Measurements from ENCODE around the gene MPP4. TPM values are rescaled to one million over a fixed set of nuclear protein-coding genes. Genes with fewer than 3 reads are reported as not detected.

Gene MPP4
- total RNA-seq, 1 experiment from 2014 or later, result not detected

GRCh38 chr2:201680743-201681142 is 17.7 kb downstream of the MPP4 start:
- Mint-ChIP-seq H3K4me1 (peaks cover 1 to 2% of the 10 kb centered on the region in 2 experiments), H3K27me3 (ENCODE audit: low read depth) (peaks cover 3% of the 10 kb centered on the region), H3K27ac (no peak overlapping the region), H3K9me3 (no peaks in the 10 kb centered on the region), H3K4me3 (no peak overlapping the region), H3K36me3 (ENCODE audit: insufficient read depth in 1 of 3, low read depth in 3 of 3) (no peaks in the 10 kb centered on the region)
- no peak overlapping the region for H3T11ph ChIP-seq (ENCODE audit: low read length)
- no peak overlapping the region for H3K14ac ChIP-seq (ENCODE audit: insufficient read depth, low read length)
- no peak overlapping the region for H2BK20ac ChIP-seq (ENCODE audit: low read depth, low read length, poor library complexity, severe bottlenecking)
- H3K18ac ChIP-seq (ENCODE audit: insufficient read length, low read depth, low read length), result no peak overlapping the region
- H3K4me1 ChIP-seq (ENCODE audit: insufficient read depth, low read length), result peaks cover 2% of the 10 kb centered on the region; the same call in 1 of the 2 replicates
- H3K9me3 ChIP-seq (ENCODE audit: control insufficient read depth, low read depth, low read length), result no peaks in the 10 kb centered on the region
- H3K56ac ChIP-seq (ENCODE audit: insufficient read length, low read depth, low read length), result no peak overlapping the region
- no peak overlapping the region for H3K27ac ChIP-seq (ENCODE audit: insufficient read length, low read depth, low read length)
- no peak overlapping the region for H3K9ac ChIP-seq (ENCODE audit: extremely low read depth, insufficient read length, low read length)
- no peak overlapping the region for H3K4me2 ChIP-seq (ENCODE audit: insufficient read depth, insufficient read length, low read length)
- no peaks in the 10 kb centered on the region for H3K79me2 ChIP-seq (ENCODE audit: insufficient read depth, low read length)
- DNase-seq, result peak; percentile 82
- no CpG with 5 or more reads among the region's 9 CpGs for WGBS (ENCODE audit: extremely low coverage, insufficient read length, low lambda C conversion rate)
- H2AK5ac ChIP-seq (ENCODE audit: insufficient read length, low read length), result no peak overlapping the region
- H4K8ac ChIP-seq (replicated peaks; ENCODE audit: insufficient read length, low read depth, low read length), result no peak overlapping the region
- H2BK15ac ChIP-seq (ENCODE audit: low read depth, low read length), result no peak overlapping the region
- H2BK120ac ChIP-seq (ENCODE audit: low read depth, low read length, poor library complexity, severe bottlenecking), result no peak overlapping the region
- H3K27me3 ChIP-seq (ENCODE audit: insufficient read depth, low read length), result no peaks in the 10 kb centered on the region
- no peak overlapping the region for H4K91ac ChIP-seq (ENCODE audit: insufficient read length, low read depth, low read length)
- H3K23ac ChIP-seq (ENCODE audit: insufficient read length, low read depth, low read length), result no peak overlapping the region
- TF ChIP-seq CTCF (conservative IDR thresholded peaks at IDR 0.05), result peak; percentile 90
- H4K5ac ChIP-seq (ENCODE audit: insufficient read length, low read depth, low read length), result no peak overlapping the region
- no peaks in the 10 kb centered on the region for H3K23me2 ChIP-seq (ENCODE audit: insufficient read length, low read depth, low read length, poor library complexity, severe bottlenecking)
- no peaks in the 10 kb centered on the region for H4K20me1 ChIP-seq (ENCODE audit: control insufficient read depth, insufficient read depth, insufficient read length)
- H3K4ac ChIP-seq (ENCODE audit: low read depth, low read length), result no peak overlapping the region
- H2AFZ ChIP-seq (ENCODE audit: low read length), result no peak overlapping the region
- H2BK5ac ChIP-seq (ENCODE audit: insufficient read length, low read length), result no peak overlapping the region
- H3K79me1 ChIP-seq (ENCODE audit: insufficient read depth, low read depth, low read length, poor library complexity, severe bottlenecking), result no peaks in the 10 kb centered on the region
- no peak overlapping the region for H2BK12ac ChIP-seq (ENCODE audit: insufficient read length, low read depth, low read length)
